Measurements from ENCODE around the gene ZNF439.
A peak's percentile ranks its signal among the peaks of the same experiment; 100 is the strongest.
"Not testable (repeated sequence)": the region's sequence is repeated elsewhere in the genome, so short reads cannot be mapped to it uniquely, and the experiment has no call there.

Gene ZNF439

DNA sequence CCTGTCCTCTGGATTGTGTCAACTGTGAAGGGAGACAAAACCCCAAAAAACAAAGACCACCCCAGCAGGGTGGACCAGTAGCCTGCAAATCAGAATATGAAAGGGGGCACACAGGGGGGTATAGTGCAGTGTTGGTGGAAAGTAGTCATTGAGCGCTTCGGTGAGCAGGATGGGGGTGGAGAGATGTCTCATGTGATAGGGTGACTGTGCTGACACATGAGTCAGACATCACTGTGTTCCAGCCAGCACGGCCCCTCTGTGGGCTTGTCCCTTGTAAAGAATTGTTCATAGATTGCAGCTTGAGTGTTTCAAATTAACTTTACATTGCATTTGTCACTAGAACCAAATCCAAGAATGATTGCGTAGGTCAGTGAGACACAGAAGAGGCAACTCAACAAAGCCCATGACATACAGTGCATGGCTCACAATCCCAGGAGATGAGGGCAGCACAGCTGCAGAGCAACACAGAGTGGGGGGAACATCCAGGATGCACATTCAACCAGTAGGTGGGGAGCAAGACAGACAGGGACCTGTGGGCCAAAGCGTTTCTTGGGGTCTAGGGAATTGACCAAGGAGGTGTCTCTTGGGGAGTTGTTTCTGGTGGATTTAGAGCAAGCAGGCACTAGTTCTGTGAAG is 26.9 kb upstream of the ZNF439 start:
- DNase-seq (ENCODE audit: low read depth) = peak; percentile 26

DNA sequence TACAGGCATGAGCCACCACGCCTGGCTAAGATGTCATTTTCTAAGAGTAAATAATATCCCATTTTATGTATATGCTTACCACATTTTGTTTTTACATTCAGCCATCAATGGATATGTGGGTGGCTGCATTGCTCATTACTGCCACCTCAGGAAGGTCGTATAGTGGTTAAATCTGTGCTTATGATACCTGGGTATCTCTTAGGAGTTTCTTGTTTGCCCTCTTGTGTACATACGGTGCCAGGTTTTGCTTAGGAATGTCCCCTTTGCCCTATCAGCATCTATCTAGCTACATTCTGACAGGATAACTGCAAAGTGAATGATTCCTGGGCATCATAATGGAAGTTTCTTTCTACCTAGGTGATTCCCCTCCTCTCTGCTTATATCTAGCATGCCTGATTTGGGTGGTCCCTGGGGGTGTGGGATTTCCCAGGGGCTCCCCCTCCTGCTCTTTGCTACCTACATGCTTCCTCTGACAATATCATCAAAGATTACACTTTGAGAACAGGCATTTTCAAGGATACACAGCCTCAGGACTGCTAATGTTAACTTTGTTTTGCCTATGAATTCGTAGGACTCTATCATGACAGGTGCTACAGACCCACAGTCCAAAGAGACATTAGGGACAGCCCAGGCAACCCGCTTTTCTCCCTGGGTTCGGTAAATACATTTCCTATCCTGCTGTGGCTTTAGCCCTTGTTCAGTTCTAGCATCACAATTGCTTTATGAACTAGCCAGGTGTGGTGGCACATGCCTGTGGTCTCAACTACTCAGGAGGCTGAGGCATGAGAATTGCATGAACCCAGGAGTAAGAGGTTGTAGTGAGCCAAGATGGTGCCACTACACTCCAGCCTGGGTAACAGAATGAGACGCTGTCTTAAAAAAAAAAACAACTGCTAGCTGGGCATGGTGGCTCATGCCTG is 19.3 kb upstream of the ZNF439 start:
- not testable (repeated sequence) for H3K4me3 ChIP-seq (ENCODE audit: low read depth, low read length); DNase-seq (ENCODE audit: low read depth)

More for the DNA sequence above, 26.9 kb upstream of the ZNF439 start:
- no peak overlapping the region for H3K4me3 ChIP-seq (ENCODE audit: low read depth, low read length)
- TF ChIP-seq, protein P1, sequence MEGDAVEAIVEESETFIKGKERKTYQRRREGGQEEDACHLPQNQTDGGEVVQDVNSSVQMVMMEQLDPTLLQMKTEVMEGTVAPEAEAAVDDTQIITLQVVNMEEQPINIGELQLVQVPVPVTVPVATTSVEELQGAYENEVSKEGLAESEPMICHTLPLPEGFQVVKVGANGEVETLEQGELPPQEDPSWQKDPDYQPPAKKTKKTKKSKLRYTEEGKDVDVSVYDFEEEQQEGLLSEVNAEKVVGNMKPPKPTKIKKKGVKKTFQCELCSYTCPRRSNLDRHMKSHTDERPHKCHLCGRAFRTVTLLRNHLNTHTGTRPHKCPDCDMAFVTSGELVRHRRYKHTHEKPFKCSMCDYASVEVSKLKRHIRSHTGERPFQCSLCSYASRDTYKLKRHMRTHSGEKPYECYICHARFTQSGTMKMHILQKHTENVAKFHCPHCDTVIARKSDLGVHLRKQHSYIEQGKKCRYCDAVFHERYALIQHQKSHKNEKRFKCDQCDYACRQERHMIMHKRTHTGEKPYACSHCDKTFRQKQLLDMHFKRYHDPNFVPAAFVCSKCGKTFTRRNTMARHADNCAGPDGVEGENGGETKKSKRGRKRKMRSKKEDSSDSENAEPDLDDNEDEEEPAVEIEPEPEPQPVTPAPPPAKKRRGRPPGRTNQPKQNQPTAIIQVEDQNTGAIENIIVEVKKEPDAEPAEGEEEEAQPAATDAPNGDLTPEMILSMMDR (conservative IDR thresholded peaks at IDR 0.05; ENCODE audit: low read depth, low read length) = no peak

DNA sequence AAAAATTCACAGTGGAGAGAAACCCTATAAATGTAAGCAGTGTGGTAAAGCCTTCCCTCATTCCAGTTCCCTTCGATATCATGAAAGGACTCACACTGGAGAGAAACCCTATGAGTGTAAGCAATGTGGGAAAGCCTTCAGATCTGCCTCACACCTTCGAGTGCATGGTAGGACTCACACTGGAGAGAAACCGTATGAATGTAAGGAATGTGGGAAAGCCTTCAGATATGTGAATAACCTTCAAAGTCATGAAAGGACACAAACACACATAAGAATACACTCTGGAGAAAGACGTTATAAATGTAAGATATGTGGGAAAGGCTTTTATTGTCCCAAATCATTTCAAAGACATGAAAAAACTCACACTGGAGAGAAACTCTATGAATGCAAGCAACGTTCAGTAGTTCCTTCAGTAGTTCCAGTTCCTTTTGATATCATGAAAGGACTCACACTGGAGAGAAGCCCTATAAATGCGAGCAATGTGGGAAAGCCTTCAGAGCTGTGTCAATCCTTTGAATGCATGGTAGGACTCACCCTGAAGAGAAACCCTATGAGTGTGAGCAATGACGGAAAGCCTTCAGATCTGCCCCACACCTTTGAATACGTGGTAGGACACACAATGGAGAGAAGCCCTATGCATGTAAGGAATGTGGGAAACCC is 16.1 kb upstream of the ZNF439 start:
- TF ChIP-seq, protein P1 (conservative IDR thresholded peaks at IDR 0.05; ENCODE audit: low read depth, low read length) = no peak
- no peak for DNase-seq (ENCODE audit: low read depth)
- no peak overlapping the region for H3K4me3 ChIP-seq (ENCODE audit: low read depth, low read length)

DNA sequence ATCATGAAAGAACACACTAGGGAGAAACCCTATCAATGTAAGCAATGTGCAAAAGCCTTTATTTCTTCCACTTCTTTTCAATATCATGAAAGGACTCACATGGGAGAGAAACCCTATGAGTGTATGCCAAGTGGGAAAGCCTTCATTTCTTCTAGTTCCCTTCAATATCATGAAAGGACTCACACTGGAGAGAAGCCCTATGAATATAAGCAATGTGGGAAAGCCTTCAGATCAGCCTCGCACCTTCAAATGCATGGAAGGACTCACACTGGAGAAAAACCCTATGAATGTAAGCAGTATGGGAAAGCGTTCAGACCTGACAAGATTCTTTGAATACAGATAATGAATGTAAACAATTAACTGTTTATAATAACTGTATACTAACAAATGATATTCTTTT is 15.0 kb upstream of the ZNF439 start:
- TF ChIP-seq, protein P1 (conservative IDR thresholded peaks at IDR 0.05; ENCODE audit: low read depth, low read length) = no peak

DNA sequence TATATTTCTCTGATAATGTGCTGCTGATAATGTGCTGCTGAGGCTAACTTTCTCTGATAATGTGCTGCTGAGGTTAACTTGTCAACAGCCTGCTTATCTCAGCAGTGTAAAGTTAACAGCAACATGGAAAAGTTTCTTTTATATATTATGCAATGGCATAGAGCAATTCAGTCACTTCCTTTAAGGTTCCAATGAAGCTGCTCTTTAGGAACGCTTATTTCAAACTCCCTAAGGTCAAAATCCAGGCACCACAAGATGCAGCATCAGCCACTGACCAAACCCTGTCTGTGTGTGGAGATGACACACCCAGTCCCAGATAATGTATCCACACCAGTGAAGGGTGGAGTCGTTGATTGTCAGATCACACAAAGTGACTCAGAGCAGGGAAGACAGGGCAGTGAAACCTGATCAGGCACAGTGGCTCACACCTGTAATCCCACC is 12.9 kb upstream of the ZNF439 start:
- DNase-seq (ENCODE audit: low read depth) = not testable (repeated sequence)

More for the DNA sequence above, 15.0 kb upstream of the ZNF439 start:
- no peak for DNase-seq (ENCODE audit: low read depth)
- H3K4me3 ChIP-seq (ENCODE audit: low read depth, low read length) = no peak overlapping the region

DNA sequence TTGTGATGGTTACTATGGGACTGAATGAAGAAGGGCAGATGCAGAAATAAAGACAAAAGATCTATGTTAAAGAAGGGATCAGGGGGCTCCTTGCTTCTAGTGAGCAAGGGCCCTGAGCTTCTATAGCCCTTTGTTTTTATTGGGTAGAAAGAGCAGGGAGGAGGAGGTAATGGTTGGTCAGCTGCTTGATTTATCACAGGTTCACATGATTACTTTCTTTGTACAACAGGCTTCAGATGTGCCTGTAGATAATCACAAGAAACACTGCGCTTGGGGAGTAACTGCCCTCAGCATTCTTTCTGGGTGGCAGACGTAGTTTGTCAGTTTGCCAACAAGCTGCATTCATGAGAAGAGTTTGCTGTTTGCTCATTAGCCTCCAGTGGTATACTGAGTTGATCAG is 4.8 kb upstream of the ZNF439 start:
- H3K4me3 ChIP-seq (ENCODE audit: low read depth, low read length) = no peak overlapping the region
- TF ChIP-seq, protein P1 (conservative IDR thresholded peaks at IDR 0.05; ENCODE audit: low read depth, low read length) = no peak
- DNase-seq (ENCODE audit: low read depth) = no peak

More for the DNA sequence above, 12.9 kb upstream of the ZNF439 start:
- not testable (repeated sequence) for H3K4me3 ChIP-seq (ENCODE audit: low read depth, low read length)

DNA sequence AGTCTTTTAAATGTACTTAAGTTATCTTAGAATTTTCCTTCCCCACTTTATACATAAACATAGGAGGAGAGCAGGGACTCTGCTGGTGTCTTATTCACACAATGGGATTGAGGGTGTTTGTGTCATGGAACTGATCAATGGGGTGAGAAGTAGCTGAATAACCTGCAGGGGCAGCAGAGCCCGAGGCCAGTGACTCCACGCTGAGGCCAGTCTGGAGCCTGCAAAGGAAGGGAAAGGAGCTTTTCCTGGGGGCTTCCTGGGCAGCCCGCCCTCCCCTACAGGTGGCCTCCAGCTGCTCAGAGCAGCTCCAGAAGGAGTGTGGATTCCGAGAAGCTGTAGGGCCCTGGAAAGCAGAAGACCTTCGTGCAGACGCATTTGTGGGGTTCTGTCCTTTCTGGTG is 911 bp upstream of the ZNF439 start:
- DNase-seq (ENCODE audit: low read depth); H3K4me3 ChIP-seq (ENCODE audit: low read depth, low read length): not testable (repeated sequence)
- TF ChIP-seq, protein P1 (conservative IDR thresholded peaks at IDR 0.05; ENCODE audit: low read depth, low read length) = peak; percentile 9
